HG03442 (cell line): ENCODE measurements around the gene NFIX.

Source experiments
- ATAC-seq: cut with Tn5 transposase; IDR thresholded peaks from one replicate; pipeline ENCODE4 v1.9.1; 2021; ENCODE audit warnings: mild to moderate bottlenecking, moderate library complexity; ENCODE audit not compliant: unreplicated experiment

The NFIX gene

DNA sequence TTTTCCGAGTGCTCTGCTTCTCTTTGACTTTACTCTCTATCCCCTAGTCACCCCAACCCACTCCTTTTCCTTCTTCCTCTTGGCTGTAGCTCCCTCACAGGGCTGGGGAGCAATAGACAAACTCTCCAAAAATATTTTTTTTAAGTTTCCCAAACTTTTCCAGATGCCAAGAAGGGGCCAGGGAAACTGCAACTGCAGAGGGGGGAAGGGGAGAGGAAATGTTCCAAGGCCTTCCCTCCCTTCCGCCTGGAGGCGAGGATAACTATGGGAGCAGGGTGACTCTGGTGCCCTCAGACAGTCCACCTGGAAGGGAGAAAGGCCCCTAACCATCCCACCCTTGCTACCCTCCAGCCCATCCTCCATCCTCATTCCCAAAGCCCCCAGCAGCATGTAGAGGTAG lies 58.0 kb downstream of the NFIX start:
- ATAC-seq: no peak

DNA sequence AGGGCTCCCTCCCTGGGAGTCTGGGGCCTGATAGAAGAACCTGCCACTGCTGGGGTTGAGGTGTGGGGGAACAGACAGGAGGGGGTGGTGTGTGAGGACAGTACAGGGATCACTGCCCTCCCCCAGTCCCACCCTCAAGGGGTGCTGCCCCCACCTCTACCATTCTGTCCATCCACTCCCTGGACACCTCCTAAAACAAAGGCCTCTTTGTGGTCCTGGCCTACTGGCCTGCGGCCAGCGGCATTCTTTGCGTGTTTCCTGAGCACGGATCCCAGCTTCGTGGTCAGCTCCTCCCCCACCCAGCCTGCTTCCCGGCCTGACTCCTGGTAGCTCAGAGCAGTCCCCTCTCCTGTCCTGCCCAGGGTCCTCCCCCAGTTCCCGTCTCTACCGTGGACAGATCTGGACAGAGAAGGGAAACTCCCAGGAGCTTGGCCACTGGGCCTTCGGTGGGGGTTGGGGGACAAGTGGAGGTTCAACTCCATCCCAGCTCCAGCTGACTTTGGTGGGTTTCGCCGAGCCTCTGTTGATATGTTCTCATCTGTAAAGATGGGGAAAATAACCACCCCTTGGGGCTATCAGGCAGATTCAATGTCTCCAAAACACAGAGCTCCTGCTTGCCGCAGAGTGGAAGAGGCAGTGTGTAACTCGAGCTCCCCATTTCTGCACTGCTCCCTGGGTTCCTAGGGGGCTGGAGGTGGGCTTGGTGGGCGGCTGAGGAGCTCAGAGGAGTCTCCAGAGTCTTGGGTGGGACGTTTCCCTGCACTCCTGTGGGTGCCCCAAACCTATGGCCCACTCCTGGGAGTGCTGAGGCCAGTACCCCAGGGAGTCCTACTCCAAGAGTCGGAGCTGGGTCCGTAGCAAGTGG lies 58.7 kb downstream of the NFIX start:
- no peak for ATAC-seq

DNA sequence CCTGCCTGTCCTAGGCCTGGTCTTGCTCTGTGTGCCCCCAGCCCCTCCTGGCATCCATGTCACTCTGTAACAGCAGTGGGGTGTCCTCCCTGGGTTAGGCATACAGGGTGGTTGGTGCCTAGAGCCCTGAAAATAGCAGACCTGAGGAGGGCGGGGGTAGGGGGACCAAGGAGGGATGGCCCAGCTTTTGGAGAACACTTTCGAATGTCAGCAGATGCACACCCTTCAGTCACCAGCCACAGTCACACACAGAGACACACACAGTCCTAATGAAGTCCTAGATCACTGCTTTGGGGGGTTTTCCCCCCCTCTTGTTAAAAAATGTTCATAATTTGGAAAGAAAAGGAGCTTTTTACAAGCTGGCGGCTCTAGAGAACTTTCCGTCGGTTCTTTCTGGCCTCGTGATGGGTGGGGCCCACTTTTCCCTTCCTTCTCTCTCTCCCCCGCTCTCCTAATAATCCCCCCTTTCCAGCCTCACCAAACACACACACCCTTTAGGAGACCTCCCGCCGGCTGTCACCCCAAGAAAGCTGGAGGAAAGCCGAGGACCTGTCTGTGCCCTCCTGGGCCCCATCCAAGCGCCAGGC lies 59.4 kb downstream of the NFIX start:
- ATAC-seq: no peak

DNA sequence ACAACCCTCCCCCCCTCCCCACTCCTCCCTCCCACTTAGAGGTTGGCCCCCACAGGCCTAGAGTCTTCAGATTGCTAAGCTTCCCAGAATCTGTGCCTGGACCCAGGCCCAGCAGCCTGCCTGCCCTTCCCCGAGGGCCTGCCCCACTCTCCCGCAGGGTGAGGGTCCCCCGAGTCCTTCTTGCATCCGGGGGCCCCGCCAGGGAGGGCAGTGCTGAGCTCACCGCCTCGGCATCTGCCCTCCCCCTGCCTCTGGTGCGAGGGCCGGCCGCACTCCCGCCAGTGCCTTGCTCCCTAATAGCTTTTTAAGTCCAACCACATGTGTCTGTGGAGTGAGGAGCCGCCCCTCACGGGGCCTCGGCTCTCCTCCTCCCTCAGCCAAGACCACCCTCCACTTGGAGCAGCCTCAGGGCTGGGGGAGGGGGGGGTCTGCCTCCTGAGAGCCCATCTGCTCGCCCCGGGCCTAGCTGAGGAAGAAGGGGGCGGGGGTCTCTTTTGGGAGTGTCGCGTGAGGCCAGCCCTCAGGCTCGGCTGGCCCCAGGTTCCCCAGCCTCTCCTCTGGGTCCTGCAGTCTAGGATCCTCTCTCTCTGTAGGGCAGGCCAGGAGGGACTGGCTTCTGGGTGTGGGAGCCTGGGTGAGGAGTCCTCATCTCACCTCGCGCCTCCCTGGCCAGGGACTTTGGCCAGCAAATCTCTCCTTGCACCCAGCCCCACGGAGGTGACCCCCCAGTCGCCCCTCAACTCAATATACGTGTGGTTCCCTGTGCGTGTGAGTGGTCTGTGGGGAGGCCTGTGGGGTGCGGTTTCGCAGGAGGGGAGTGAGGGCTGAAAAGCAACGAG lies 60.2 kb downstream of the NFIX start:
- no peak for ATAC-seq

DNA sequence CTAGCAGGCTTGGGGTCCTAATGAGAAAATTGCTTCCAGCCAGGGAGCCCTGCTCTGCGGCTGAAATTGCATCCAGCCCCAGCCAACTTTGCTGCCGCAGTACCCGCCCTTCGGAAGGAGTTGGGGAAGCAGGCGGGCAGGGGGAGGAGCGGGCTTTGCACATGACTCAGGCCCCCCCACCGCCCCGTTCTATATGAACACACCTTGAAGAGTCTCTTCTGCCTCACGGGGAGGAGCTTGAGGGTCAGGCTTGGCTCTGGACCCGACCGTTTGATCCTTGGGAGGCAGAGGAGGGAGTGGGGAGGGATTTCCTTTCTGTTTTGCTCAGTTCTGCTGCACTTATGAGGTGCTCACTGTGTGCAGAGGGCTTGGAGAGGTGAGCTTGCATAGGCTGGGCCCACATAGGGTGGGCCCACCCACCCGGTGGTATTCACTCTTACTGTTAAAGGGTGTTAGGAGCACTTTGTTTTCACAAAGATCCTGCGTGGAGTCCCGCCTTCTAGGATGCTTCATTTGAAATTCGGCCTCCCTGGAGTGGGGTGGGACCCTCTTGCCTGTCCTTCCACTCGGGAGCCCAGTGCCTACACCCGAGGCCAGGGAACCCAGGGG lies 60.9 kb downstream of the NFIX start:
- no peak for ATAC-seq

DNA sequence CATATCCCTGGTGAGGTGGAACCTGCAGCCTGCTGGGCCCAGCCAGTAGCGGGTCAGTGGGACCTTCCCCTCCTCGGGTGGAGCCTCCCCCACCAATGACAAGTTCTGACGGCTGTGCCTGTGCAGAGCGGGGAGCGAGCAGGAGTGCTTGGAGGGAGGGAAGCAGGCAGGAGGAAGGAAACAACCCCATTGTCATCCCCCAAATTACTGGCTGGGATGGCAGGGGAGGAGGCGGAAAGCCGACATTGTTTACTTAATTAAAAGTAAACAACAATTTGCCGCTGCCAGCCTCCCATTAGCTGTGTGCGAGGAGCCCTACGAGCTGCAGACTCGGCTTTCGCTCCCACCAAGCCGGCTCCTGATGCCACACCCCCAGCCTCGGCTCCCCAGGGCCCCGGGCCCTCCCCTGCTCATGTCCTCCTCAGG lies 61.9 kb downstream of the NFIX start:
- ATAC-seq: no peak

DNA sequence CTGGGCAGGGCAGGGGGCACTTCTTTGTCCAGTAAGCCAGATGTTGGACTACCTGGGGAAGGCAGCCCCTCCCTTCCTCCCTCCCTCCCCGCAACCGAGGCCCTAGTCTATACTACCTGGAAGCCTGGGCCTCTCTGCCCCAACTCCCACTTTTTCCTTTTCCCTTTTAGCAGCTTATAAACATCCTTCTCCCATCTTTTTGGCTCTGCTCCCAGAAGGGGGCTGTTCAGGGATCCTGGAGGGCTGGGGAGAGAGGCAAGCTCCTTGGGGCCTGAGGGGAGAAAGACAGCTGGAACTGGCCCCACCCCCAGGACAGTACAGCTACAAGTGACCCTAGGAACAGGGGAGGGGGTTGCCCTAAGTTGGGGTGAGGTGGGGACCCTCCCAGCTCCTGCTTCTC lies 62.5 kb downstream of the NFIX start:
- no peak for ATAC-seq

DNA sequence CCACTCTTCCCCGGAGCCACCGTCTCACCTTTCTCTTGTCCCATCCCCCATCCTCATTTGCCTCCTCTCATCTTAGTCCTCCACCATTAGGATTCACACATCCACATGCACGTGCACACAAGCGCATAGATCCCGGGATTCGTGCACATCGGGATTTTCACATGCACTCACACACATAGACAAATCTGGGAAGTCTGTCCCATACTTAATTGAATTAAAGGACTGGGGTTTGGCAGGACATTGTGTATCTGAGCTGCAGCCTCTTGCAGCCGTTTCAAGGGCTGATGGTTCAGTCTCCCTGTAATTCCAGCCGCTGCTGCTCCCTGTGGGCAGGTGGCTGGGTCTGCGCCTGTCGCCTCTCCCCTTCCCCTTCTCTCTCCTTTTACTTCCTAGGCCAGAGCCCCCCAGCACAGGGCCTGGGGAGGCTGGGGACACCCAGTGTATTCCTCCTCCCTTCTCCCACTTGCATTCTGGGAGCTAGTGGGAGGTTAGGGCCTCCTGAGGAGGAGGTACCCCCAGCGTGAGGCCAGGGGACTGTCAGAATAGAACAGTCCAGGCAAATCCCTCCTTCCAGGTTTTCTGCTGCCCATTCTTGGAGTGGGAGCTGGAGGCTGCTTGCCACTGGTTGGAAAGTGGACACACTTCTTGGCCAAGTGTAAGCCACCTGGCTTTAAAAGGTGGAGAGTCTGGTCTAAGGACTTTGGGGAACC lies 63.8 kb downstream of the NFIX start:
- no peak for ATAC-seq

DNA sequence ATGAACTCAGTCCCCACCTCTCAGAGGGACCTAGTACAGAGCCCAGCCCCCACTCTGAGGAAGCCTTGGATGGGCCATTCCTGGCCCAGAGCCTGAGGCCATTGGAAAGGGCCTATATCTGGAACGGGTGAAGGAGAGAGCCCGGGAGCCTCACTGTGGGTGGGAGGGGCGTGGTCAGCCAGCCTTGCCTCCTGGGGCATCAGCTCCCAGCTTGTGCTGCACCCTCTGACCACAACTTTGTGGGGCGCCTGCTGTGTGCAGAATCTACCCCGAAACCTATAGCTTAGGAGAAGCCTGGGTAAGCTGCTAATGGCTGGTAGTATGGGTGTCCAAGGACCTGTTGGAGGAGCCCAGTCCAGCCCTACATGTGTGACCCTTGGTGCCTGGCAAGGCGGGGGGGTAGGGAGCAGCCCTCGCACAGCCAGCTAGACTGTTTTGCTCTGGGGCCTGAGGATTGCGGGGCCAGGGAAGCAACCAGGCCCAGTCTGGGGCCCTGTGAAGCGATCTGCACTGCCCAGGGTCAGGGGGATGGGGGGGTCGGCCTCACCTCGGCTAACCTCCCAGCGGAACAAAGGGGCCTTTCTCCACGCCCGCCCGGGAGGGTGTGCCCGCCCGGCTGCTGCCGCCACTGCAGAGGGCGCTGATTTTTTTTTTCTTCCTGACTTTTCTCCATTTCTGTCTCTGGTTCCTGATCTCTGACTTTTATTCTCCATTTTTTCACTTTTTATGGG lies 65.1 kb downstream of the NFIX start:
- no peak for ATAC-seq

DNA sequence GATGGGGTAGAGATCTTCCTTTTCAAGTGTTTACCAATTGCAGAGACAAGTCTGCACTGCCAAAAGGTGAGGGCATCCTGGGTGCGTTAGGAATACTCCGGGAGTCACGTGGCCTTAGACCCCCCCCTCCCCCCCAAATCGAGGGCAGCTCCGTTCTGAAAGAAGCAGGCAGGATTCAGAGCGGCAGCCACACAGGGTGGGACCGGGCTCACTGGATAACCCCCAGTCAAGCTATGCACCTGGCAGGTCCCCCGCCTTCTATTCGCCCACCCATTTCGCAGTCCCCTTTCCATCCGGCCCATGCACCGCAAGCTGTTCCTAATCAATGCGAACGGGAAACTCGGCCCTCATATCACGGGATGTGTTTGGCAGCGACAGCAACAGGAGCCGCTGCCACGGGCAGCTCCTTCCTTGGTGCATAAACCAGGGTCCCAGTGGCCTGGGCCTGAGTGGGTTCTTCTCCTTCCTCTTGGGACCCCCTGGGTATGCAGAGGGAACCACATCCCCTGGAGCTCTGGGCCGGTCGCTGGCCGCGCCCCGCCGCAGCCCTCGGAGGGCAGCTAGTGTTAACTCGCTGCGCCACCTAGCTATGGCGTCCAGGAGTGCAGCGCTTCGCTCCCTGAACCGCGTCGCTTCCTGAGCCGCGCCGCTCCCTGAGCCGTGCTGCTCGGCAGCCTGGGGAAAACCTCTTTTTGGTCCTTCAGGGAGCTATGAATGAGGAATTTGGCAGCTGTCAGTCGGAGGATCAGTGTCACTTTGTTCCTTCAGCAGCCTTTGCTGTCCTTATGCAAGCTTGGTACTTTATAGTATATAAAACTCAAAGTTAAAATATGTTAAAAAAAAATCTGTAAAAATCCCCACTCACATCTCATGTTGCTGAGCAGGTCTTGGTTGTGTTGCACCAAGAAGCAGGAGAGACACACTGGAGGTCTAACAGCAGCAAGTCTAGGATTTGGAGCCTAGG lies 66.0 kb downstream of the NFIX start:
- ATAC-seq: no peak

DNA sequence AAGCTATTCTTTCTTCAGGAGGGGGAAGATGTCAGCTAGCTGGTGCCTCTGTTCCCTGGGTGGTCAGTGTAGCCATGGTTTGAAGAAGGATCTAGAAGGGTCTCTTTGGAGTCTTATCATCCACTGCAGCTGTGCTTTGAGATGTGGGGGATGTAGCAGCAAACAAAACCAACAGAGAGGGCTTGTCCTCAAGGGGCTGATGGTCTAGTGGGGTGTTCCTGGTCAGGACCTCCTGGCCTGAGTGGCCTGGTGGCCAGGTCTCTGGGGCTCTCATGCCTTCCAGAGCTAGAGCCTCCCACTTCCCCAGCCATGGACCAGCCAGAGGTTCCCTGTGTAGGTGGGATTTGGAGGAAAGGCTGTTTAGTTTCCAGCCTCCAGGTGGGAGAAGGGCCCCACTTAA lies 67.0 kb downstream of the NFIX start:
- no peak for ATAC-seq

DNA sequence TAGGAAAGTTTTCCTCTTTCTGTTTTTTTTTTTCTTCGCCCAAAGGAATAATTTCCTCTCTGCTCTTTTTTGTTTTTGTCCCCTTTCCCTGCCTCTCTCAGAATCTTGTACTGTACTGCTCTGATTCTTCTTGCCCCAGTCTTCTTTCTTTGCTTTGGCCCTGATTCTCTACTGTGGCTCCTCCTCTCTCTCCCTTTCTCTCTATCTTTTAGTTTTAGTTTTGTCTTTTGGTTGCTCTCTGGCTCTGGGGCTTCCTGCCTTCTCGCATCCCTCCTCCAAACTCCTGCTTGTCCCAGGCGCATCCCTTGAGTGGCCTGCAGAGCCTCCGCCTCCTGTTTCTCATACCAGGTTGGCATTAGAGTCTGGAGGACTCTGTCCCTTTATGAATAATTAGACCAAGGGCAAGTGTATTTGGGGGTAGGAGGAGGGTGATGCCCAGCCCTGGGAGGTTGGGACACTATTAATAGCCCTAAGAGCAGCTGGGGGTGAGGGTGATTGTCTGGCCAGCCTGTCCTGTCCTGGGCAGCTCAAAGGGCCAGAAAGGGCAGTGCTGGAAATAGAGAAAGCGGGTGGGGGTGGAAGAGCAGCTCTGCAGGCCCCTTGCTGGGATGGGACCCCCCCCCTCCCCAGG lies 68.3 kb downstream of the NFIX start:
- no peak for ATAC-seq

DNA sequence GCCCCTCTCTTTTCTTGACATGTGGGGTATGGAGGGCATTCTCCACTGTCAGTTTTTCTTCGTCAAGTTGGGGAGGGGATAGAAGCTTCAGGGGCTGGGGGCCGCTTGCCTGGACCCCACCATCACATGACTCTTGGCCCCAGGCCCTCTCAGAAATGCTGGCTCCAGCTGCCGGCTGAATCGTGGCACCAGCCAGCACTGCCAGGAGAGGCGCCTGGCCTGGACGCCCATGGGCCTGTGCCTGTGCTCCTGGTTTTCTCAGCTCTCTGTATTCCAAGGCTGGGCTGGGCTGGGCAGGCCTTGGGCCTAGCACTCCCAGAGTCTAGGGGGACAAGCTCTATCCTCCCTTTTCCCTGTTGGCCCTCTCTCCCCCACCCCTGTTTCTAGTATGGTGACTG lies 68.8 kb downstream of the NFIX start:
- ATAC-seq: no peak

DNA sequence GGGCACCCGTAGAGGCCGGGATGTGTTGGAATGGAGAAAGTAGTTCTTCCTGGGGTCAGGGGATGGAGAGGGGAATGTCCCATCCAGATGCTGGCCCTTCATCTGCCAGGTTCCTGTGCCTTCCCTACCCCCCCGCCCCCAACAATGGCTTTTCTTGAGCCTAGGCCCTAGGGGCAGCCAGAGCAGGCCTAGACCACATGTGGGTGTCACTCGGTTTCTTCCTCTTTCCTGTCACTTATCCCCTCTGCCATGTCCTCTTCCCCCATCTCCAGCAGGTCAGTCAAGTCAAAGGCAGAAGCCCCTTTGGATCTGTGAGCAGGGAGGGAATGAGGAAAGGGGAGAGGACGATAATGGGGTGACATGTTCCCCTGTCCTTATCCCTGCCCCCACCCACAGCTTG lies 71.0 kb downstream of the NFIX start:
- ATAC-seq: no peak

DNA sequence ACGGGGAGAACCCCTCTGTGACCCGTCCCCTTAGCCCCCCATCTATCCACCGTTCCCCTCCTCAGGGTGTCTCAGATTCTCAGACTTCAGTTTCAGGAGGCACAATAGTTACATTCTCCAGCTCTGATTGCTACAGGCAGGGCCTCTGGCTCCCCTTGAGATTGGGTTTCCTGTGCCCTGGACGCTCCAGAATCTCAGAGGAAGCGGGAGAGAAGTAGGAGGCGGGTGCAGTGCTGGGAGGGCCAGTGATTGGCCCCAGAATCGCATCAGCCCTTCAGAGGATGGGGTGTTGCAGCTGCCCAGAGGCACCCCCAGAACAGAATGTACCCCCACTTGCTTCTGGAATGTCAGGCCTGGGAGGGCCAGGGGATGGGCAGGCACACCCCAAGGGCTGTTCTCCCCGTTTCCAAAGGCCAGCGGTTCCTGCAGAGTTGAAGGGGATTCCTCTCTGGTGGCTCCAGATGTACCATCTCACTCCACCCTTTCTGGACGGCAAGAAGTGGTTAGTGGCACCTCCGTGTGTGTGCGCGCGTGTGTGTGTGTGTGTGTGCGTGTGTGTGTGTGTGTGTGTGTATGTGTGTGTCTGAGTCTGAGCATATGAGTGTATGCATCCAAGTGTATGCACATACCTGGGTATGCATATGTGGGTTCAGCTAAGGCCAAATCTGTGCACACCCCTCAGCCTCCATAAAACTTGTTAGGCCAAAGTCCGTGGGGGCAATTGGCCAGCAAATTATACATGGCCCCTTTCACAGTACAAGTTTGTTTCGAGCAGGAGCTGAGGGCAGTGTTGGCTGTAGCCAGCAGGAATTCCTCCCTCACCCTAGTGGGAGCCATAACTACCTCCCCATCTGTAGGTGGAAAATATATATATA lies 71.9 kb downstream of the NFIX start:
- no peak for ATAC-seq

DNA sequence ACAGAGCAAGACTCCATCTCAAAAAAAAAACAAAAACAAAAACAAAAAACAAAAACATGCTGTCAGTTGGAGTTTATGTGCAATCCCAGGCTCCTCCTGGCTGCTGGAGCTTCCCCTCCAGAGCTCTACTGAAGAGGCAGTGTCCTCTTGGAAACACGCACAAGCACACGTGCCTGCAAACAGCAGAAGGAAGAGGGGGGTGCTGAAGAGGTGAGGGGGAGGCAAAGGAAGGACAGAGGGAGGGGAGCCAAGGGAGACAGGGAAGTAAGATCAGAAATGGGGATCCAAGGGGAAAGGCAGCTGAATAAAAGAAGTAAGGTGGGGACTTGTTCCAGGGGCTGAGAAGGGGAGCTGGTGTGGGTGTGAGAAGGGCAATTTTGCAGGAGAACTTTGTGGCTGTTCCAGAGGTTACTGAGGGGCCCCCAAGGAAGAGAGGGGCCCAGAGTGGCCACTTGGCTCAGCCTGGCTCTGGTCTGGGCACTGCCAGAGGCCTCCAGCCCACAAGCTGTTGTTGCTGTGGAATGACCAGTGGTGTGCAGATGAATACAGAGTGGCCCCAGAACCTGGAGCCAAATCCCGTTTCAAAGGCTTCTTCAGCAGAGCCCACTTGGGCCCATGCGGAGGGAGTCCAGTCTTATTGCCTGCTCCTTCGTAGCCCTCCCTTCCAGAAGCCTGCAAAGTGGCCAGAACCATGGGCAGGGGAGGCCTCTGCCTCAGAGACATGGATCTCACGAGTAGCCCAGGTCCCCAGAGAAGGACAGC lies 73.0 kb downstream of the NFIX start:
- no peak for ATAC-seq
